ENCODE data around the gene ZNF846.
"Not testable (repeated sequence)": the region's sequence is repeated elsewhere in the genome, so short reads cannot be mapped to it uniquely, and the experiment has no call there.

Gene ZNF846

DNA sequence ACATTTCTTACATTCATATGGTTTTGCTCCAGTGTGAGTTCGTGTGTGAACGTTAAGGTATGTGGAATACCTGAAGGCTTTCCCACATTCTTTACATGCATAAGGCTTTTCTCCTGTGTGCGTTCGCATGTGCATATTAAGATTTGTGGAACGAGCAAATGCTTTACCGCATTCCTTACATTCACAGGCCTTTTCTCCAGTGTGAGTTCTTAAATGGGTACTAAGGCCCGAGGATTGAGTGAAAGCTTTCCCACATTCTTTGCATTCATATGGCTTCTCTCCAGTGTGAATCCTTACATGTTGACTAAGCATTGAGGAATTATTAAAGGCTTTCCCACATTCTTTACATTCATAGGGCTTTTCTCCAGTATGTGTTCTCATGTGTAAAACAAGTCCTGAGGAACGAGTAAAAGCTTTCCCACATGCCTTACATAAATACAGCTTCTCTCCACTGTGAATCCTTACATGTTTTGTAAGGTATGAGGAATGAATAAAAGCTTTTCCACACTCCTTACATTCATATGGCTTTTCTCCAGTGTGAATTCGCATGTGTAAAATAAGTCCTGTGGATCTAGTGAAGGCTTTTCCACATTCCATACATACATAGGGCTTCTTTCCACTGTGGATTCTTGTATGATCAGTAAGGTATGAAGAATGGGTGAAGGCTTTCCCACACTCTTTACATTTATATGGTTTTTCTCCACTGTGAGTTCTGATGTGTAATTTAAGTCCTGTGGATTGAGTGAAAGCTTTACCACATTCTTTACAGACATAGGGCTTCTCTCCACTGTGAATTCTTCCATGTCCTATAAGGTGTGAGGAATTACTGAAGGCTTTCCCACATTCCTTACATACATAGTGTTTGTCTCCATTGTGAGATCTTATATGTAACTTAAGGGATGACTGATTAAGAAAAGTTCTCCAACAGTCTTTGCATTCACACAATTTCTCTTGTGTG lies 10.7 kb downstream of the ZNF846 start:
- Histone ChIP-seq H3K27me3 (ENCODE audit: insufficient read depth, insufficient read length) (no peaks in the 10 kb centered on the region), H3K9ac (ENCODE audit: insufficient read length, low read depth) (no peak overlapping the region), H3K9me3 (ENCODE audit: insufficient read depth, low read length) (peaks cover 64% of the 10 kb centered on the region), H3K36me3 (ENCODE audit: insufficient read depth, insufficient read length, low read length) (peaks cover 39% of the 10 kb centered on the region), H3K4me1 (ENCODE audit: insufficient read depth, insufficient read length) (no peaks in the 10 kb centered on the region), H3K4me3 (ENCODE audit: insufficient read length, low read depth) (no peak overlapping the region)
- TF ChIP-seq ZNF274 (IDR thresholded peaks at IDR 0.05; ENCODE audit: low read depth, low read length) (peak; percentile 88), YY1 (IDR thresholded peaks at IDR 0.05; ENCODE audit: insufficient read depth, insufficient read length) (no peak)
- no peak for DNase-seq (ENCODE audit: low read depth, low spot score)

DNA sequence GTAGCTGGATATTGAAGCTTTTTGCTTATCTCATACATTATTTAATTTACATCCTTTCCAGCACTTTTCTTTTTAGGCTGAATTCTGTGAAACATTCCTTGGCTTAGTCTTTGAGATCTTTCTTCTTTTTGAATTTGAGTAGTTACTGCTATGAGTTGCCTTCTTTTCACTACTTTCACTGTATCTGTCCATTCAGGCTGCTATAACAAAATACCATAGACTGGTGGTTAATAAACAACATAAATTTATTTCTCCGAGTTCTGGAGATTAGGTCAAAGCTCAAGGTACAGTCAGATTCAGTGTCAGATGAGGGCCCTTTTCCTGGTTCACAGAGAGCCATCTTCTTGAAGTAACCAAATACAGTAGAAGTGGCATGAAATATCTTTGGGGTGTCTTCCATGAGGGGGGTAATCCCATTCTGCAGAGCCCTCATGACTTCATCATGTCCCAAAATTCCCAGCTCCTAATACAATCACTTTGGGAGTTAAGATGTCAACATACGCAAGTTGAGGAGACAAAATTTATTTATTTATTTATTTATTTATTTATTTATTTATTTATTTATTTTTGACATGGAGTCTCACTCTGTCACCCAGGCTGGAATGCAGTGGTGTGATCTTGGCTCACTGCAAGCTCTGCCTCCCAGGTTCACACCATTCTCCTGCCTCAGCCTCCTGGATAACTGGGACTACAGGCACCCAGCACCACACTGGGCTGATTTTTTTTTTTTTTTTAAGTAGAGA lies 15.7 kb downstream of the ZNF846 start:
- peaks cover 44% of the 10 kb centered on the region for H3K9me3 ChIP-seq (ENCODE audit: insufficient read depth, low read length)
- no peaks in the 10 kb centered on the region for H3K4me1 ChIP-seq (ENCODE audit: insufficient read depth, insufficient read length)
- no peak overlapping the region for H3K4me3 ChIP-seq (ENCODE audit: insufficient read length, low read depth)
- H3K9ac ChIP-seq (ENCODE audit: insufficient read length, low read depth) = no peak overlapping the region
- TF ChIP-seq ZNF274 (IDR thresholded peaks at IDR 0.05; ENCODE audit: low read depth, low read length) (no peak), SUZ12 (IDR thresholded peaks at IDR 0.05; ENCODE audit: extremely low read depth, insufficient read depth, insufficient read length) (no peak), YY1 (IDR thresholded peaks at IDR 0.05; ENCODE audit: insufficient read depth, insufficient read length) (no peak)
- H3K27me3 ChIP-seq (ENCODE audit: insufficient read depth, insufficient read length) = no peaks in the 10 kb centered on the region
- no peak for DNase-seq (ENCODE audit: low read depth, low spot score)
- H3K36me3 ChIP-seq (ENCODE audit: insufficient read depth, insufficient read length, low read length) = peaks cover 13% of the 10 kb centered on the region

DNA sequence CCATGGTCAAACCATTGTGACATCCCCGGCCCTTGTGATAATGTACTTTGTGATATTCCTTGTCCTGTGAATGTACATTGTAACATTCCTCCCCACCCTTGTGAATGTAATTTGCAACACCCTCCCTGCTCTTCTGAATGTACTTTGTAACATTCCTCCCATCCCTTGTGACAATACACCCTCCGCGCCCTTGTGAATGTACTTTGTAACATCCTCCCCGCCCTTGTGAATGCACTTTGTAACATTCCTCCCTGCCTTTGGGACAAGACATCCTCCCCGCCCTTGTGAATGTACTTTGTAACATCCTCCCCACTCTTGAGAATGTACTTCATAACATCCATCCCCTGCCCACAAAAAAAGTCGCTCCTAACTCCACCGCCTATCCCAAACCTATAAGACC lies 17.1 kb downstream of the ZNF846 start:
- H3K4me1 ChIP-seq (ENCODE audit: insufficient read depth, insufficient read length) = no peaks in the 10 kb centered on the region
- peaks cover 30% of the 10 kb centered on the region for H3K9me3 ChIP-seq (ENCODE audit: insufficient read depth, low read length)
- no peak for DNase-seq (ENCODE audit: low read depth, low spot score)
- no peaks in the 10 kb centered on the region for H3K27me3 ChIP-seq (ENCODE audit: insufficient read depth, insufficient read length)
- H3K36me3 ChIP-seq (ENCODE audit: insufficient read depth, insufficient read length, low read length) = peaks cover 3% of the 10 kb centered on the region
- H3K4me3 ChIP-seq (ENCODE audit: insufficient read length, low read depth) = no peak overlapping the region
- no peak overlapping the region for H3K9ac ChIP-seq (ENCODE audit: insufficient read length, low read depth)
- TF ChIP-seq ZNF274 (IDR thresholded peaks at IDR 0.05; ENCODE audit: low read depth, low read length) = no peak
- no peak for TF ChIP-seq YY1 (IDR thresholded peaks at IDR 0.05; ENCODE audit: insufficient read depth, insufficient read length)
- no peak for TF ChIP-seq SUZ12 (IDR thresholded peaks at IDR 0.05; ENCODE audit: extremely low read depth, insufficient read depth, insufficient read length)

DNA sequence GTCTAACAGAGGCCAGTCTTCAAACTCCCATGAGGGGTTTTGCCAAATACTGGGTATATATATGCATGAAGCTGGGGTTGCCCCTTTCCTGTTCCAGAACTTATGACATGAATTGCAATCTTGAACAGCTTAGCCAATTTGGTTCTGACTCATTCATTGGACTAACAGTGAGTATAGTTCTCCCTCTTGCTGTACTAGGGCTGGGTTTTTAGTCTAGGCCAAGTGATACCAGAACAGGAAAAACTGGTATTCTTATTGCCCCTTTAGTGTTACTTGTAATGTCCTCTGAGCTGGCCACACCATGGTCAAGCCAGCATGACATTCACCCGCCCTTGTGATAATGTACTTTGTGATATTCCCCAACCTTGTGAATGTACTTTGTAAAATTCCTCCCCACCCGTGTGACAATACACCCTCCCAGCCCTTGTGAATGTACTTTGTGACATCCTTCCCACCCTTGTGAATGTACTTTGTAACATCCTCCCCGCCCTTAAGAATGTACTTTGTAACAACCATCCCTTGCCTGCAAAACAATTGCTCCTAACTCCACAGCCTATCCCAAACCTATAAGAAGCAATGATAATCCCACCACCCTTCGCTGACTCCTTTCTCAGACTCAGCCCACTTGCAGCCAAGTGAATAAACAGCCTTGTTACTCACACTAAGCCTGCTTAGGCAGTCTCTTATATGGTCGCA lies 26.9 kb downstream of the ZNF846 start:
- TF ChIP-seq ZNF274 (IDR thresholded peaks at IDR 0.05; ENCODE audit: low read depth, low read length) = no peak
- no peak for TF ChIP-seq SUZ12 (IDR thresholded peaks at IDR 0.05; ENCODE audit: extremely low read depth, insufficient read depth, insufficient read length)
- no peak for TF ChIP-seq YY1 (IDR thresholded peaks at IDR 0.05; ENCODE audit: insufficient read depth, insufficient read length)
- H3K36me3 ChIP-seq (ENCODE audit: insufficient read depth, insufficient read length, low read length) = no peaks in the 10 kb centered on the region
- no peaks in the 10 kb centered on the region for H3K27me3 ChIP-seq (ENCODE audit: insufficient read depth, insufficient read length)
- H3K9me3 ChIP-seq (ENCODE audit: insufficient read depth, low read length) = no peaks in the 10 kb centered on the region; the same call in 1 of the 2 replicates
- no peak overlapping the region for H3K9ac ChIP-seq (ENCODE audit: insufficient read length, low read depth)
- no peaks in the 10 kb centered on the region for H3K4me1 ChIP-seq (ENCODE audit: insufficient read depth, insufficient read length)
- DNase-seq (ENCODE audit: low read depth, low spot score) = no peak
- H3K4me3 ChIP-seq (ENCODE audit: insufficient read length, low read depth) = no peak overlapping the region

DNA sequence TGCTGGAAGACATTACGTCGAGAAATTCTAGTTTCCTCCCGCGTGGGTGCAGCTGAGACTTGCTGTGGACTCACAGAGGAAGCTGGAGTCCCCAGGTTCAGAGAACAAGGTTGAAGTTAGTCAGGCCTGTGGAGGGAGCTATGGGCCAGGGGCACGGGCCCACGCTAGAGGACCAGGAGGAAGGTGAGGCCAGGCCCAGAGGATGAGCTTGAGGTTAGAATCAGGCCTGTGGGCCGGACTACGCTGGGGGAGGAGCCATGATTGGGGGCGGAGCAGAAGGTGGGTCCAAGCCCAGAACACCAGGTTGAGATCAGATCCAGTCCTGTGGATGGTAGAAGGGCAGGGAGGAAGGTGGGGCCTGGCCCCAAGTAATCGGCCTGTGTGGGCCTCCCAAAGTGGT lies 32.6 kb downstream of the ZNF846 start:
- TF ChIP-seq ZNF274 (IDR thresholded peaks at IDR 0.05; ENCODE audit: low read depth, low read length) (no peak), YY1 (IDR thresholded peaks at IDR 0.05; ENCODE audit: insufficient read depth, insufficient read length) (no peak), SUZ12 (IDR thresholded peaks at IDR 0.05; ENCODE audit: extremely low read depth, insufficient read depth, insufficient read length) (no peak)
- H3K9me3 ChIP-seq (ENCODE audit: insufficient read depth, low read length) = no peaks in the 10 kb centered on the region; the same call in 1 of the 2 replicates
- H3K4me1 ChIP-seq (ENCODE audit: insufficient read depth, insufficient read length) = no peaks in the 10 kb centered on the region
- H3K27me3 ChIP-seq (ENCODE audit: insufficient read depth, insufficient read length) = no peaks in the 10 kb centered on the region
- H3K9ac ChIP-seq (ENCODE audit: insufficient read length, low read depth) = no peak overlapping the region
- no peak for DNase-seq (ENCODE audit: low read depth, low spot score)
- no peak overlapping the region for H3K4me3 ChIP-seq (ENCODE audit: insufficient read length, low read depth)
- H3K36me3 ChIP-seq (ENCODE audit: insufficient read depth, insufficient read length, low read length) = no peaks in the 10 kb centered on the region

DNA sequence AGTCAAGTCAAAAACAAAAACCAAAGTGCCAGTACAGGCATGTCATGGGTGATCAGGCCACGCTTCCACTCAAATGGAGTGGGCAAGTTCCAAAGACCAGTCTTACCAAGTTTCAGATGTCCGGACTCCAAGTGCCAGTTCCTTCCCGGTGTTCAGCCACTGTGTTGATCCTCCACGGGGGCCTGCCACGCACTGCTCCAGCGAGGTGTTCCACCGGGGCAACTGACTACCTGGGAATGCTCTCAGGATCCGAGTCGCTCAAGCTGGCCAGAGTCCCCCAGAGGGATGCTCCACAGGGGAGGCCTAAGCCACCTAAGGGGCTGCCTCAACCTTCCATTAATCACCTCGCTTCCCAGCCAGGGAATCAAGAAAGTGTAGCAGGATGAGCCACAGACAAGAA lies 38.5 kb downstream of the ZNF846 start:
- not testable (repeated sequence) for H3K27me3 ChIP-seq (ENCODE audit: insufficient read depth, insufficient read length); H3K9ac ChIP-seq (ENCODE audit: insufficient read length, low read depth); H3K4me3 ChIP-seq (ENCODE audit: insufficient read length, low read depth); H3K36me3 ChIP-seq (ENCODE audit: insufficient read depth, insufficient read length, low read length); DNase-seq (ENCODE audit: low read depth, low spot score); H3K4me1 ChIP-seq (ENCODE audit: insufficient read depth, insufficient read length); H3K9me3 ChIP-seq (ENCODE audit: insufficient read depth, low read length)

DNA sequence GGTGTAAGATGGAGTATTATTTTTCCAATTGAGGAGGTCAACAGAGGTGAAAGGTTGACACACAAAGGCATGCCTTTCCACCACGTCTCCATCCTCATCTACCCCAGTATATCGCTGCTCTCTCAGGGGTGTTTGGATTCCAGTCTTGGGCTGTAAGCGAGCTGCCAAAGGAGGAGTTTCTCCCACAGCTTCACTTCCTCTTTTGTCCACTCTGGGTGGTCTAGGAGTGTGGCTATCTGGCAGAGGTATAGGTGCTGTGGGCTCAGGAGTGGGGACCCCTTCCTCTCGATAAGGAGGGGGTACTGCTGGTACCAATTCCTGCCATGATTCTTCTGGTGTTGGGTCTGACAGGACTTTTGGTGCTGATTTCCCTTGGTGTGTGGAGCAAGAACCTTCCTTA lies 39.4 kb downstream of the ZNF846 start:
- no peak overlapping the region for H3K4me3 ChIP-seq (ENCODE audit: insufficient read length, low read depth)
- no peaks in the 10 kb centered on the region for H3K27me3 ChIP-seq (ENCODE audit: insufficient read depth, insufficient read length)
- H3K9ac ChIP-seq (ENCODE audit: insufficient read length, low read depth) = no peak overlapping the region
- no peaks in the 10 kb centered on the region for H3K36me3 ChIP-seq (ENCODE audit: insufficient read depth, insufficient read length, low read length)
- no peaks in the 10 kb centered on the region for H3K4me1 ChIP-seq (ENCODE audit: insufficient read depth, insufficient read length)
- no peak for DNase-seq (ENCODE audit: low read depth, low spot score)
- peaks cover 14% of the 10 kb centered on the region for H3K9me3 ChIP-seq (ENCODE audit: insufficient read depth, low read length)
- TF ChIP-seq ZNF274 (IDR thresholded peaks at IDR 0.05; ENCODE audit: low read depth, low read length) = no peak
- no peak for TF ChIP-seq SUZ12 (IDR thresholded peaks at IDR 0.05; ENCODE audit: extremely low read depth, insufficient read depth, insufficient read length)
- no peak for TF ChIP-seq YY1 (IDR thresholded peaks at IDR 0.05; ENCODE audit: insufficient read depth, insufficient read length)
